K562 (cell line): ENCODE measurements around the gene TBPL2. TPM values are rescaled to one million over a fixed set of nuclear protein-coding genes. Genes with fewer than 3 reads are reported as not detected.

Source experiments
- ATAC-seq: fragments of 200-7000 bp; cut with Tn5 transposase; 3 replicates; pipeline ENCODE4 v1.9.1; 2020; ENCODE audit warnings: moderate library complexity
- BruUV-seq: library from RNA; stranded (reverse); fragments of 400-500 nt; replicated peaks from 2 replicates; lab custom pipeline; 2021; lab: Mats Ljungman, UMichigan
- CTCF ChIA-PET: fragments of 300-600 bp; formaldehyde crosslinking; extraction: SDS; loops from one replicate; lab custom pipeline; 2021; ENCODE audit warnings: low intra/inter-chr PET ratio; lab: Yijun Ruan, JAX
- POLR2A ChIA-PET: fragments of 300-600, 350-650 bp; sonication (Branson Sonifier 250); formaldehyde crosslinking; extraction: SDS; loops from one replicate; lab custom pipeline; 2021; ENCODE audit warnings: antibody characterized with exemption, inconsistent platforms; lab: Yijun Ruan, JAX
- DNase-seq, 4 experiments: peaks; one replicate each; pipeline versions ENCODE4 v3.0.0 to v3.0.0-alpha.2; 2011 to 2018; ENCODE audit warnings: low spot score in 3 of 4, mixed read lengths in 3 of 4; ENCODE audit errors: extremely low read depth in 1 of 4
- FAIRE-seq: peaks from 2 replicates; lab custom pipeline; 2011; peaks lifted over from hg19 to GRCh38; lab: Jason Lieb, UNC
- H2AFZ ChIP-seq: 2 replicates; pipeline ENCODE4 v1.6.0; 2011; ENCODE audit warnings: low read depth, low read length, control low read depth, inconsistent platforms
- H3K27ac ChIP-seq: fragments of 200-600 bp; 3 replicates; pipeline ENCODE4 v1.8.0; 2011; ENCODE audit warnings: low read depth, mild to moderate bottlenecking, control low read depth, inconsistent platforms, low read length, moderate library complexity, mixed read lengths; ENCODE audit errors: extremely low read depth
- H3K27me3 ChIP-seq, 2 experiments: fragments of 300-600 bp in 1 of 2; 2 replicates in 1 of 2; 3 replicates in 1 of 2; pipeline versions ENCODE4 v1.6.0 to v1.8.0; 2011; ENCODE audit warnings: inconsistent platforms in 2 of 2, low read length in 2 of 2, mild to moderate bottlenecking in 1 of 2, mixed read lengths in 1 of 2, moderate library complexity in 1 of 2; ENCODE audit not compliant: control insufficient read depth in 2 of 2, insufficient read depth in 2 of 2
- H3K36me3 ChIP-seq: fragments of 300-600 bp; 3 replicates; pipeline ENCODE4 v1.8.0; 2011; ENCODE audit warnings: mild to moderate bottlenecking, low read length, inconsistent platforms; ENCODE audit not compliant: control insufficient read depth, insufficient read depth
- H3K4me1 ChIP-seq, 2 experiments: fragments of 200-600 bp in 1 of 2; replicated peaks in 1 of 2; 2 replicates in 1 of 2; 3 replicates in 1 of 2; pipeline versions ENCODE4 v1.5.1 to v1.8.0; 2011; ENCODE audit warnings: inconsistent platforms in 2 of 2, low read length in 2 of 2, mild to moderate bottlenecking in 1 of 2, mixed read lengths in 1 of 2, moderate library complexity in 1 of 2; ENCODE audit not compliant: control insufficient read depth in 2 of 2, insufficient read depth in 2 of 2
- H3K4me2 ChIP-seq: 2 replicates; pipeline ENCODE4 v1.6.1; 2011; ENCODE audit warnings: low read length, control low read depth, inconsistent platforms, mixed read lengths; ENCODE audit not compliant: insufficient read depth
- H3K4me3 ChIP-seq: fragments of 200-600 bp; sonication (generic), shearing (Covaris generic); 2 replicates; pipeline ENCODE4 v1.5.1; 2016; ENCODE audit warnings: control low read depth, inconsistent platforms
- H3K79me2 ChIP-seq: fragments of 200-600 bp; 3 replicates; pipeline ENCODE4 v1.8.0; 2011; ENCODE audit warnings: low read length, inconsistent platforms; ENCODE audit not compliant: control insufficient read depth, insufficient read depth
- H3K9ac ChIP-seq, 2 experiments: 2 replicates each; pipeline versions ENCODE4 v1.6.0 to v1.6.1; 2011; ENCODE audit warnings: low read depth in 2 of 2, low read length in 2 of 2, control low read depth in 1 of 2, inconsistent platforms in 1 of 2, mild to moderate bottlenecking in 1 of 2, mixed read lengths in 1 of 2; ENCODE audit not compliant: insufficient read depth in 1 of 2
- H3K9me1 ChIP-seq: one replicate; pipeline ENCODE4 v1.6.0; 2011; ENCODE audit warnings: inconsistent platforms, mild to moderate bottlenecking, low read length, moderate library complexity; ENCODE audit not compliant: control insufficient read depth, insufficient read depth
- H3K9me3 ChIP-seq: replicated peaks from 2 replicates; pipeline ENCODE4 v1.5.1; 2011; ENCODE audit warnings: low read depth, low read length, inconsistent platforms; ENCODE audit not compliant: control insufficient read depth, insufficient read depth
- H4K20me1 ChIP-seq: replicated peaks from 2 replicates; pipeline ENCODE4 v1.6.1; 2011; ENCODE audit warnings: low read length, inconsistent platforms, mixed read lengths; ENCODE audit not compliant: control insufficient read depth, insufficient read depth
- CBX2 ChIP-seq: fragments of 200-600 bp; sonication (generic); IDR thresholded peaks from one replicate; pipeline ENCODE4 v1.6.1; 2012; ENCODE audit warnings: mild to moderate bottlenecking, low read length, inconsistent platforms; ENCODE audit not compliant: insufficient read depth, poor library complexity, severe bottlenecking
- DLX4 ChIP-seq: fragments of 250-450 bp; sonication (Bioruptor Pico); IDR thresholded peaks from 2 replicates; pipeline ENCODE4 v1.6.1; 2021; ENCODE audit warnings: mild to moderate bottlenecking
- IFI16 ChIP-seq: fragments of 250-450 bp; sonication (Bioruptor Pico); IDR thresholded peaks from 2 replicates; pipeline ENCODE4 v2.1.2; 2022; ENCODE audit warnings: mild to moderate bottlenecking, inconsistent platforms
- MAFF ChIP-seq: IDR thresholded peaks from 2 replicates; pipeline ENCODE4 v1.6.1; 2012; ENCODE audit warnings: low read length, improper control_type of control experiment
- NRF1 ChIP-seq, 2 experiments: fragments of 450-650 bp; IDR thresholded peaks in 1 of 2; conservative IDR thresholded peaks in 1 of 2; 2 replicates each; pipeline ENCODE4 v1.6.1; 2014; ENCODE audit warnings: mild to moderate bottlenecking in 2 of 2
- POLR2G ChIP-seq: fragments of 200-400 bp; formaldehyde crosslinking; IDR thresholded peaks from 2 replicates; pipeline ENCODE4 v1.6.1; 2017; ENCODE audit warnings: low read depth, mild to moderate bottlenecking, antibody characterized with exemption, low read length, moderate library complexity
- RBM22 ChIP-seq: fragments of 200-400 bp; formaldehyde crosslinking; IDR thresholded peaks from 2 replicates; pipeline ENCODE4 v1.6.1; 2018; ENCODE audit warnings: low read length, low read depth; ENCODE audit not compliant: poor library complexity, severe bottlenecking
- RBM39 ChIP-seq: fragments of 200-400 bp; formaldehyde crosslinking; optimal IDR thresholded peaks from 2 replicates; pipeline ENCODE3; 2018; ENCODE audit warnings: low read depth, low read length
- SMARCE1 ChIP-seq: fragments of 450-650 bp; IDR thresholded peaks from 2 replicates; pipeline ENCODE4 v1.7.1; 2016; ENCODE audit warnings: mild to moderate bottlenecking
- ZNF347 ChIP-seq: fragments of 450-650 bp; formaldehyde crosslinking; IDR thresholded peaks from 2 replicates; pipeline ENCODE4 v1.4.0; 2020; ENCODE audit warnings: low read depth, mild to moderate bottlenecking, moderate library complexity
- ZNF584 ChIP-seq: fragments of 200-800 bp; sonication (Bioruptor generic); IDR thresholded peaks from 2 replicates; pipeline ENCODE4 v1.6.1; 2016; ENCODE audit warnings: low read depth, mild to moderate bottlenecking, missing genetic modification characterization, missing compliant biosample characterization
- ZNF766 ChIP-seq: fragments of 200-800 bp; sonication (Bioruptor generic); conservative IDR thresholded peaks from 2 replicates; pipeline ENCODE4 v1.6.1; 2016; ENCODE audit warnings: missing genetic modification characterization, missing compliant biosample characterization
- WGBS: fragments of 100-300 bp; shearing (Covaris generic); methylation state at CpG from one replicate; pipeline ENCODE4 v1.1.6; 2016; ENCODE audit warnings: low coverage, mixed read lengths; ENCODE audit not compliant: insufficient coverage; ENCODE audit errors: missing lambda C conversion rate; 5-methylcytosine and 5-hydroxymethylcytosine counted together
- in situ Hi-C: fragments of 300-500 bp; cut with MboI; formaldehyde crosslinking; loops from 4 replicates; pipeline ENCODE4 v1.15.0; 2018; ENCODE audit warnings: inconsistent platforms, mixed read lengths
- intact Hi-C: fragments of 100-400 bp; cut with micrococcal nuclease; formaldehyde crosslinking; loops from 2 replicates; pipeline ENCODE4 v1.14.2; 2022
- polyA plus RNA-seq, 8 experiments: library from polyadenylated mRNA; depleted of rRNA in 4 of 8; stranded (reverse) in 5 of 8; unstranded in 3 of 8; fragments of >200 nt; fragmentation: Nextera tagmentation in 2 of 8; fragmentation: Illumina TruSeq in 1 of 8; extraction: Ambion mirVana in 2 of 8; extraction: Trizol in 1 of 8; gene quantifications; 2 replicates each; pipeline versions ENCODE4 v1.2.1 to v1.2.3, GENCODE V29; 2011 to 2014; ENCODE audit warnings: inconsistent platforms in 1 of 8, missing spikeins in 1 of 8
- total RNA-seq, 7 experiments: library from RNA; depleted of rRNA in 6 of 7; stranded (reverse); fragments of >200 nt in 6 of 7; fragmentation: Illumina TruSeq in 2 of 7; extraction: Trizol in 2 of 7; gene quantifications; 2 replicates each; pipeline versions ENCODE4 v1.2.1 to v1.2.3, GENCODE V29; 2011 to 2021; ENCODE audit warnings: low replicate concordance in 1 of 7

The TBPL2 gene
- total and polyA plus RNA-seq, 9 of the 15 experiments (the other 6 are each of a cell fraction or from before 2014, with no cell fraction given): not detected

DNA sequence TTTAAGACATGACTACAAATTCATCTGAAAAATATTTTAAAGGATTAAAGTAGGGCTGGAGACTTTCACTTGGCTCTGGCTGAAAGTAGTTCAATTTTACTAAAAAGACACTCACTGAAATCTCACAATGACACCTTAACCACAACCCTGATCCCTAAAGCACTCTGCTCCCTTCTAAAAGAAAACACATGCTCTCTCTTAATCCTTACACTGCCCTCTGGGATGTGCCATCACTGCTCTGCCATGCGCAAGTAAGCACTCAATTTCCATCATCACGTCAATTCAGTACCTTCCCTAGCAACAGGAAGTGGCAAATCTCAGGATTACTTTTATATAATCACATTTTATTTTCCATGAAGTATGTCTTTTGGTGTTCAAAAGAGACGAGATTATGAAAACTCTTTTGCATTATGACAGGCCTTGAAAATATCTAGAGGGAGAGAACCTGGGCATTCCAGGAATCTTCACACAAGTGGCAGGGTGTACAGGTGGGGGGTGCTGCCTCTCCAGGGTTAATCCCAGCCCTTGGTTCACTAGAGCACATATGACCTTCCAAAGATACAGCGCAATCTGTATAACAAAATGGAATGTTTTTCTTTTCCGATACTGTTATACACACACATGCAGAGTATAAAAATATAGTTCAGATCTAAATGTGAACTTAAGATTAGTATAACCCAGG is 36.1 kb downstream of the TBPL2 start:
- CTCF ChIA-PET: no interaction called here
- ATAC-seq (no peak), FAIRE-seq (no peak), DNase-seq (no peak)
- no peaks in the 10 kb centered on the region for H4K20me1 ChIP-seq
- no peak for TF ChIP-seq MAFF
- no peak for TF ChIP-seq ZNF347 (CRISPR knock-in tag)
- no peak for TF ChIP-seq RBM39
- TF ChIP-seq DLX4 (CRISPR knock-in tag): no peak
- no peak for TF ChIP-seq NRF1 (conservative IDR thresholded peaks at IDR 0.05 in 1 of 2, IDR thresholded peaks at IDR 0.05 in 1 of 2)
- TF ChIP-seq SMARCE1: no peak
- TF ChIP-seq POLR2G: no peak
- TF ChIP-seq CBX2: no peak
- TF ChIP-seq ZNF584 (CRISPR knock-in tag): no peak
- TF ChIP-seq RBM22: no peak
- TF ChIP-seq ZNF766: no peak
- TF ChIP-seq IFI16 (CRISPR knock-in tag): no peak
- no peaks in the 10 kb centered on the region for H3K27me3 ChIP-seq
- H3K36me3 ChIP-seq: no peaks in the 10 kb centered on the region
- POLR2A ChIA-PET: no interaction called here
- no peak overlapping the region for H3K4me3 ChIP-seq
- 77% methylated on average over 5 of the region's 5 CpGs for WGBS
- no peaks in the 10 kb centered on the region for H3K9me3 ChIP-seq
- BruUV-seq: no TSS peak
- no peak overlapping the region for H3K4me2 ChIP-seq
- no peak overlapping the region for H3K9ac ChIP-seq
- no peak overlapping the region for H3K27ac ChIP-seq
- peaks cover 26% of the 10 kb centered on the region for H3K79me2 ChIP-seq
- in situ Hi-C loops (no loop called here), intact Hi-C loops (no loop called here)
- H3K9me1 ChIP-seq: no peaks in the 10 kb centered on the region
- H3K4me1 ChIP-seq: peaks cover 0 to 4% of the 10 kb centered on the region in 2 experiments; a peak in 2 of 5 replicates
- H2AFZ ChIP-seq: no peak overlapping the region
